ENCODE data around the gene TMEM245.
A peak's percentile ranks its signal among the peaks of the same experiment; 100 is the strongest.

Gene TMEM245

GRCh38 chr9:109098171-109098959 is 21.4 kb downstream of the TMEM245 start:
- no peak overlapping the region for H3K4me3 ChIP-seq (ENCODE audit: low read length)
- no peak overlapping the region for H3K18ac ChIP-seq (ENCODE audit: low read length)
- no peak overlapping the region for H2BK15ac ChIP-seq (replicated peaks; ENCODE audit: low read depth)
- H2BK5ac ChIP-seq (ENCODE audit: low read length) = no peak overlapping the region
- no CpG with 5 or more reads among the region's 4 CpGs for WGBS (ENCODE audit: extremely low coverage, insufficient coverage, low lambda C conversion rate)
- peaks cover 18% of the 10 kb centered on the region for H3K79me1 ChIP-seq (ENCODE audit: low read length)
- no peaks in the 10 kb centered on the region for H3K27me3 ChIP-seq (ENCODE audit: insufficient read depth, low read length, poor library complexity)
- no peak overlapping the region for H3K23ac ChIP-seq (ENCODE audit: low read length)
- no peaks in the 10 kb centered on the region for H3K36me3 ChIP-seq (ENCODE audit: control insufficient read depth, insufficient read depth, low read length)
- H3K56ac ChIP-seq (ENCODE audit: low read length) = no peak overlapping the region
- no peak overlapping the region for H3K9ac ChIP-seq (ENCODE audit: low read length)
- DNase-seq = peak; percentile 57
- H2BK120ac ChIP-seq (ENCODE audit: low read depth, low read length) = no peak overlapping the region
- H4K5ac ChIP-seq (ENCODE audit: low read length) = no peak overlapping the region
- no peak overlapping the region for H3K4ac ChIP-seq (ENCODE audit: low read depth, low read length)
- no peak overlapping the region for H2AK5ac ChIP-seq (ENCODE audit: low read length)
- no peak overlapping the region for H3K4me2 ChIP-seq (ENCODE audit: low read length)
- H3K4me1 ChIP-seq (ENCODE audit: control insufficient read depth, low read depth, low read length) = peaks cover 4% of the 10 kb centered on the region
- no peak overlapping the region for H4K8ac ChIP-seq (ENCODE audit: low read depth, low read length)
- no peak overlapping the region for H3K27ac ChIP-seq (ENCODE audit: low read depth, low read length)
- H3K79me2 ChIP-seq (ENCODE audit: control insufficient read depth, insufficient read depth, low read length) = peaks cover 59% of the 10 kb centered on the region

GRCh38 chr9:109097146-109097545 is 22.6 kb downstream of the TMEM245 start:
- Histone ChIP-seq H3K4me2 (ENCODE audit: low read length) (no peak overlapping the region), H3K79me2 (ENCODE audit: control insufficient read depth, insufficient read depth, low read length) (peaks cover 58% of the 10 kb centered on the region), H3K27ac (ENCODE audit: low read depth, low read length) (no peak overlapping the region), H3K4me3 (ENCODE audit: low read length) (no peak overlapping the region), H2AK5ac (ENCODE audit: low read length) (no peak overlapping the region), H3K36me3 (ENCODE audit: control insufficient read depth, insufficient read depth, low read length) (no peaks in the 10 kb centered on the region), H3K27me3 (ENCODE audit: insufficient read depth, low read length, poor library complexity) (no peaks in the 10 kb centered on the region), H2BK15ac (replicated peaks; ENCODE audit: low read depth) (no peak overlapping the region), H3K79me1 (ENCODE audit: low read length) (peaks cover 22% of the 10 kb centered on the region), H3K9ac (ENCODE audit: low read length) (no peak overlapping the region), H3K18ac (ENCODE audit: low read length) (no peak overlapping the region), H4K5ac (ENCODE audit: low read length) (no peak overlapping the region), H3K56ac (ENCODE audit: low read length) (no peak overlapping the region), H4K8ac (ENCODE audit: low read depth, low read length) (no peak overlapping the region), H3K23ac (ENCODE audit: low read length) (no peak overlapping the region), H2BK120ac (ENCODE audit: low read depth, low read length) (no peak overlapping the region), H2BK5ac (ENCODE audit: low read length) (no peak overlapping the region), H3K4ac (ENCODE audit: low read depth, low read length) (no peak overlapping the region), H3K4me1 (ENCODE audit: control insufficient read depth, low read depth, low read length) (peaks cover 4% of the 10 kb centered on the region)
- DNase-seq = no peak
- WGBS (ENCODE audit: extremely low coverage, insufficient coverage, low lambda C conversion rate) = no CpG with 5 or more reads among the region's 4 CpGs

- Histone ChIP-seq H3K79me2 (ENCODE audit: control insufficient read depth, insufficient read depth, low read length) (peaks cover 50% of the 10 kb centered on the region), H4K8ac (ENCODE audit: low read depth, low read length) (no peak overlapping the region), H3K4me2 (ENCODE audit: low read length) (no peak overlapping the region), H3K4me3 (ENCODE audit: low read length) (no peak overlapping the region), H3K23ac (ENCODE audit: low read length) (no peak overlapping the region), H3K36me3 (ENCODE audit: control insufficient read depth, insufficient read depth, low read length) (peaks cover 3% of the 10 kb centered on the region), H3K79me1 (ENCODE audit: low read length) (peaks cover 23% of the 10 kb centered on the region), H3K27ac (ENCODE audit: low read depth, low read length) (no peak overlapping the region), H3K4ac (ENCODE audit: low read depth, low read length) (no peak overlapping the region), H3K18ac (ENCODE audit: low read length) (no peak overlapping the region), H3K27me3 (ENCODE audit: insufficient read depth, low read length, poor library complexity) (no peaks in the 10 kb centered on the region), H2BK15ac (replicated peaks; ENCODE audit: low read depth) (no peak overlapping the region), H2AK5ac (ENCODE audit: low read length) (no peak overlapping the region), H4K5ac (ENCODE audit: low read length) (no peak overlapping the region), H2BK5ac (ENCODE audit: low read length) (no peak overlapping the region), H3K56ac (ENCODE audit: low read length) (no peak overlapping the region), H3K9ac (ENCODE audit: low read length) (no peak overlapping the region), H3K4me1 (ENCODE audit: control insufficient read depth, low read depth, low read length) (peaks cover 4% of the 10 kb centered on the region), H2BK120ac (ENCODE audit: low read depth, low read length) (no peak overlapping the region)
- DNase-seq = no peak
- WGBS (ENCODE audit: extremely low coverage, insufficient coverage, low lambda C conversion rate) = no CpG with 5 or more reads among the region's 3 CpGs
Measured at GRCh38 chr9:109095321-109095720, 24.4 kb downstream of the TMEM245 start.

- Histone ChIP-seq H3K79me1 (ENCODE audit: low read length) (peaks cover 19% of the 10 kb centered on the region), H3K27ac (ENCODE audit: low read depth, low read length) (no peak overlapping the region), H2BK120ac (ENCODE audit: low read depth, low read length) (no peak overlapping the region), H3K4ac (ENCODE audit: low read depth, low read length) (no peak overlapping the region), H3K79me2 (ENCODE audit: control insufficient read depth, insufficient read depth, low read length) (peaks cover 44% of the 10 kb centered on the region), H4K8ac (ENCODE audit: low read depth, low read length) (no peak overlapping the region), H4K5ac (ENCODE audit: low read length) (no peak overlapping the region), H3K9ac (ENCODE audit: low read length) (no peak overlapping the region), H3K56ac (ENCODE audit: low read length) (no peak overlapping the region), H3K4me3 (ENCODE audit: low read length) (no peak overlapping the region), H2AK5ac (ENCODE audit: low read length) (no peak overlapping the region), H3K4me2 (ENCODE audit: low read length) (no peak overlapping the region), H3K18ac (ENCODE audit: low read length) (no peak overlapping the region), H2BK5ac (ENCODE audit: low read length) (no peak overlapping the region), H3K27me3 (ENCODE audit: insufficient read depth, low read length, poor library complexity) (no peaks in the 10 kb centered on the region), H3K4me1 (ENCODE audit: control insufficient read depth, low read depth, low read length) (peaks cover 4% of the 10 kb centered on the region), H3K23ac (ENCODE audit: low read length) (no peak overlapping the region), H2BK15ac (replicated peaks; ENCODE audit: low read depth) (no peak overlapping the region), H3K36me3 (ENCODE audit: control insufficient read depth, insufficient read depth, low read length) (peaks cover 3% of the 10 kb centered on the region)
- no CpG with 5 or more reads among the region's 6 CpGs for WGBS (ENCODE audit: extremely low coverage, insufficient coverage, low lambda C conversion rate)
- DNase-seq = no peak
Measured at GRCh38 chr9:109094268-109094667, 25.5 kb downstream of the TMEM245 start.

- H3K4me3 ChIP-seq (ENCODE audit: low read length) = no peak overlapping the region
- no peak overlapping the region for H2BK120ac ChIP-seq (ENCODE audit: low read depth, low read length)
- H3K27ac ChIP-seq (ENCODE audit: low read depth, low read length) = no peak overlapping the region
- H3K9ac ChIP-seq (ENCODE audit: low read length) = no peak overlapping the region
- H3K56ac ChIP-seq (ENCODE audit: low read length) = no peak overlapping the region
- no peak overlapping the region for H3K4me2 ChIP-seq (ENCODE audit: low read length)
- WGBS (ENCODE audit: extremely low coverage, insufficient coverage, low lambda C conversion rate) = no CpG with 5 or more reads among the region's 1 CpG
- H3K18ac ChIP-seq (ENCODE audit: low read length) = no peak overlapping the region
- H4K5ac ChIP-seq (ENCODE audit: low read length) = no peak overlapping the region
- no peak overlapping the region for H4K8ac ChIP-seq (ENCODE audit: low read depth, low read length)
- H3K79me2 ChIP-seq (ENCODE audit: control insufficient read depth, insufficient read depth, low read length) = peaks cover 32% of the 10 kb centered on the region
- peaks cover 22% of the 10 kb centered on the region for H3K79me1 ChIP-seq (ENCODE audit: low read length)
- peaks cover 3% of the 10 kb centered on the region for H3K36me3 ChIP-seq (ENCODE audit: control insufficient read depth, insufficient read depth, low read length)
- H2AK5ac ChIP-seq (ENCODE audit: low read length) = no peak overlapping the region
- H2BK5ac ChIP-seq (ENCODE audit: low read length) = no peak overlapping the region
- no peak overlapping the region for H3K4ac ChIP-seq (ENCODE audit: low read depth, low read length)
- no peak overlapping the region for H3K23ac ChIP-seq (ENCODE audit: low read length)
- H3K4me1 ChIP-seq (ENCODE audit: control insufficient read depth, low read depth, low read length) = no peaks in the 10 kb centered on the region
- H3K27me3 ChIP-seq (ENCODE audit: insufficient read depth, low read length, poor library complexity) = no peaks in the 10 kb centered on the region
- no peak for DNase-seq
- H2BK15ac ChIP-seq (replicated peaks; ENCODE audit: low read depth) = no peak overlapping the region
Measured at GRCh38 chr9:109092587-109092986, 27.2 kb downstream of the TMEM245 start.

GRCh38 chr9:109092051-109092580 is 27.6 kb downstream of the TMEM245 start:
- Histone ChIP-seq H3K4me1 (ENCODE audit: control insufficient read depth, low read depth, low read length) (no peaks in the 10 kb centered on the region), H3K27me3 (ENCODE audit: insufficient read depth, low read length, poor library complexity) (no peaks in the 10 kb centered on the region), H3K79me1 (ENCODE audit: low read length) (peaks cover 20% of the 10 kb centered on the region), H4K8ac (ENCODE audit: low read depth, low read length) (no peak overlapping the region), H3K4ac (ENCODE audit: low read depth, low read length) (no peak overlapping the region), H3K23ac (ENCODE audit: low read length) (no peak overlapping the region), H2BK120ac (ENCODE audit: low read depth, low read length) (no peak overlapping the region), H3K18ac (ENCODE audit: low read length) (no peak overlapping the region), H4K5ac (ENCODE audit: low read length) (no peak overlapping the region), H3K4me2 (ENCODE audit: low read length) (no peak overlapping the region), H3K36me3 (ENCODE audit: control insufficient read depth, insufficient read depth, low read length) (peaks cover 3% of the 10 kb centered on the region), H2BK5ac (ENCODE audit: low read length) (no peak overlapping the region), H3K27ac (ENCODE audit: low read depth, low read length) (no peak overlapping the region), H3K79me2 (ENCODE audit: control insufficient read depth, insufficient read depth, low read length) (peaks cover 28% of the 10 kb centered on the region), H3K56ac (ENCODE audit: low read length) (no peak overlapping the region), H2AK5ac (ENCODE audit: low read length) (no peak overlapping the region), H2BK15ac (replicated peaks; ENCODE audit: low read depth) (no peak overlapping the region), H3K4me3 (ENCODE audit: low read length) (no peak overlapping the region), H3K9ac (ENCODE audit: low read length) (no peak overlapping the region)
- DNase-seq = no peak

Data from mesendoderm (in vitro differentiated cells).